ENCODE data around the gene WASHC4.

The WASHC4 gene

GRCh38 chr12:105107494-105108371 lies at the start of gene WASHC4:
WASHC4 (plus strand) TSS chr12:105107731; CDS start chr12:105107801, 70 bp downstream.
- peak; percentile 74 to 96 for DNase-seq

GRCh38 chr12:105060715-105061378 lies 46.7 kb upstream of the WASHC4 start:
- no peak for DNase-seq

DNA sequence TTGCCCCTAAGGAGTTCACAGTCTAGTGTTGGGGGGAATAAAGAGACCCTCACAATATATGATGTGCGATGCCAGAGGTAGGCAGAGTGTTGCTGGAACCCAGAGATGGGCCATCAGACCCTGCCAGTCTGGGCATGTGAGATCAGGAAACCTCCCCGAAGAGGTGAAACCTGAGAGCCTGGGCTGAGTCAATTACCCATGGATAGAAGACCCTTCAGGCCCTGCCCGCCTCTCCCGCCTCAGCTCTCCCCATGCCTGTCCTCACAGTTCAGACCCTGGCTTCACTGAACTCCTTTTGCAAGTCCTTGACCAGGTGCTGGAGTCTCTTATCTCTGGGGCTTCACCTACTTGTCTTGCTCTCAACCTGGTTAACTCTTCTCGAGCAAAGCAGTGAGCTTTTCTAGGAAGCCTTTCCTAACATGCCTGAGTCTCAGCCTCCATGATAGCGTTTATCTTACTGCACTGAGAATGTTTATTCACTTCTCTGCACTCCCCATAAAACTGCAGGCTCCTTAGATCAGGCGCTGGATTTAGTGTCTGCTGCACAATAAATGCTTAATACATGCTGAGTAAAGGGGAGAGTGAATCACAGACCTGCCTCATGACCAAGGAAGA lies 42.9 kb upstream of the WASHC4 start:
- DNase-seq: no peak

DNA sequence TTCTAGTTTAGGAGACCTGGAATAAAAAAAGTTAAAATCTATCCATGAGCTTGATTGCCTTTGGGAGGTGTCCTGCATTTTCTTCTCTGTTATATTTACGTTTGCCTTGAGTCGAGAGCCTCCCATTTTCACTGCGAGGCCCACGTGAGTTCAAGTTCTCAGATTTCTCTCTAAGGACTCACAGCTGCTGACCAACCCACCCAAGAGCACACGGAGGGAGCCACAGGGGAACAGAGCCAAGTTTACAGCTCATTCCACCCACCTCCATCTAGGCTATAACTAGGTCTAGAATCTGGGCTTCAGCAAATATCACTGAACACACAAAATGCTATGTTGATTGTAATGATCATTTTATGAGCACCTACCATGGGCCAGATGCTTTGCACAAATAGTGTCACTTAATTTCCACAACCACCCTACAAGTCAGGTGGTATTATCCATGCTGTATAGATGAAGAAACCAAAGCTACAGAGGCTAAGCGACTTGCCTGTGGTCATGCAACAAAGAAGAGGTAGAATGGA lies 40.0 kb upstream of the WASHC4 start:
- DNase-seq: no peak

DNA sequence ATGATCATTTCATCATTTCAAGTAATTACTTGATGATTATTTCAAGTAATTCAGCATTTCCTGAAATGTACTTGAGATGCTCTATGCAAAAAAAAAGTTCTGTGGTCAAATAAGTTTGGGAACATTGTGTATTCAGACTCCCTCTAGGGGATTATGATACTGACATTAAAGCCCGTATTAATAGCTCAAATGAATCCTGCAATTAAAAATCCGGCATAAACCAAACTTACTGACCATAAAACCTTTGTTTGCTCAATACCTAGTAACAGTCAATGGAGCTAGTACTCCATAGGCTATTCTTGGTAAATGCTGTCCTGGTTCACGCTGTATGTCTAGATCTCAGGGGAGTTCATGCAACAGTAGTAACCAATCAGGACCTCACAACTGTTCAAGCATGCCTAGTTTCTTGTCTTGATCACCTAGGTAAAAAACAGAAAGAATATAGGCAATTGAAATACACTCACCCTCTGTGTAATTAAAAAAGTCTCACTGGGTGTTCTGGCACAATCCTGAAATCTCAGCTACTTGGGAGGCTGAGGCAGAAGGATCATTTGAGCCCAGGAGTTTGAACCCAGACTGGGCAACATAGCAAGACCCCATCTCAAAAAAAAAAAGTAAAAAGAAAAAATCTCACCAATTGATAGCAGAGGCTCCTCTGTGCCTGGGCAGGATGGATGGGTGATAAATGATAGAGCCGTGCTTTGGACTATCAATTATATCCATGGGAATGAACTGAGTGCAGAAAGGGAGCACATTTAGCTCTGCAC lies 37.4 kb upstream of the WASHC4 start:
- DNase-seq: no peak

DNA sequence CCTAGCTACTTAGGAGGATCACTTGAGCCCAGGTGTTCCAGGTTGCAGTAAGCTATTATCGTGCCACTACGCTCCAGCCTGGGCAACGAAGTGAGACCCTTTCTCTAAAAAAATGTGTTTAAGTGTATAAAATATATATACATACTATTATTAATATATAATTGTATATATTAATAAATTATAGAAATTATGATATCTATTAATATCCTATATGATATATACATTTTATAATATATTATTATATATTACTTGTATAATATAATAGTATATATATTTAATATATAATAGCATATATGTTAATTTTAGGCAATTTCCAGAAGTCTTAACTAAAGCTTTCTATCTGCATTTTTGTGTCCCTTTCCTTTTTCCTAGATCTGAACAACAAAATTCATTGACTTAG lies 35.5 kb upstream of the WASHC4 start:
- DNase-seq: no peak

DNA sequence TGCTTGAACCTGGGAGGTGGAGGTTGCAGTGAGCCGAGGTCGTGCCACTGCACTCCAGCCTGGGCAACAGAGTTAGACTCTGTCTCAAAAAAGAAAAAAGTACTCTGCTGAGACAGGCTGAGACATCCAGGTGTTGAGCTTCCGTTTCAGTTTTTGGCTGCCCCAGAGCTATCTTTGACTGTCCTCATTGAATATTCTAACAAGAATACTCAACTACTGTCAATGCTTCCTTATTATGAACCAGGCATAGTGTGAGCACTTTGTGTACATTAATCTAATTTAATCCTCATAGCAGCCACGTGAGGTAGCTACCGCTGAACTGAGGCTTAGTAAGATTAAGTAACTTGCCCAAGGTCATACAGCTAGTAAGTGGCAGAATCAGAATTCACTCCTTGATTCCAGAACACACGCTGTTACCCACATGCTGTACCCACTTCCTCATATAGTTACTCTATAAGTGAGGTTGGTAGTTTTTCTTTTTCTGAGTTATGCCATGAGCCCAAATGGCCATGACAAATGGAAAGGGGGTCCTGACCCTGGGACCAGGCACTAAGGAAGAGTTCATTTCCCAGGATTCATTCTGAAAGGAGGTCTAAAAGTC lies 34.5 kb upstream of the WASHC4 start:
- DNase-seq: no peak

- DNase-seq: no peak
Observed at GRCh38 chr12:105076098-105076497, 31.4 kb upstream of the WASHC4 start.

DNA sequence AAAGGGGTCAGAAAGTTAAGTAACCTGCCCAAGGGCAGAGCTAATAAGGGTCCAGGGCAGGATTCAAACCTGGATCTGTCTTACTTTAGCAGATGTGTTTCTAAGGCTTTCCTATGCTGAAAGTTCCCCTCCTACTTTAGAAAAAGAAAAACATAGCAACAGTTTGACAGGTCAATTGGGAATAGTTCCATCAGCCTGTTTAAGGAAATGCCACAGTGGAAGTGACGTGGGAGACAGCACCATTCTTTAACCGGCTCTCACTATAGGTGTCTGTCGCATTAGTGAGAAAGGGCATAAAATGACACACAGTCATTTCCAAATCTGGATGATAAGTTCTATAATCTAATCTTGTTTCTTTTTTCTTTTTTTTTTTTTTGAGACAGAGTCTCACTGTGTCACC lies 30.6 kb upstream of the WASHC4 start:
- DNase-seq: no peak

GRCh38 chr12:105077435-105077834 lies 30.1 kb upstream of the WASHC4 start:
- DNase-seq: no peak

GRCh38 chr12:105078712-105079570 lies 28.6 kb upstream of the WASHC4 start:
- no peak for DNase-seq

- DNase-seq: no peak
Observed at GRCh38 chr12:105083031-105083430, 24.5 kb upstream of the WASHC4 start.

DNA sequence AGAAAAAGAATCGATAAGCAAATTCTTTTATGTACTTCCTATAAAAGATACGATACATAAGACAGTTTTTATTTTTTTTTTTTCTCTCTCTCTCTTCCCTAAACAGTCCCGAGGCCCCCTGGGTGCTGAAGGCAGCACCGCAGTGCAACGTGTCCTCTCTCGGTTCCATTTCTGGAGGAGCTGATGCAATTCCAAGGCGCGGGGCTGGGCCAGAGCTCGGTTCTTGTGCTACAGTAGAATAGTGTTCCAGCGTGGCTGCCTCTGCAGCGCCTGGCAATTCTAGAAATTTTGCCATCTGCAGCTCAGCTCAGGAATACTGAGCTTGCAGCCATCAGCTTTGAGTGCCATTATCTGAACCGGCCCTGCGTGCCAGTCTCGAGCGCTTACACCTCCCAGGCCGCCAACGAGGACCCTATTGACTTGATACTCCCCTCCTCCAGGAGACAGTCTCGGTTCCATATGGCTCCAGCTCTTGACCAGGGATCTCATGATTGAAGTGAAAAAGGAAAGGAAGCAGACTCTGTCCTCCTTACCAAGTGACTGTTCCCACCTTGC lies 23.9 kb upstream of the WASHC4 start:
- peak; percentile 19 to 50 for DNase-seq

DNA sequence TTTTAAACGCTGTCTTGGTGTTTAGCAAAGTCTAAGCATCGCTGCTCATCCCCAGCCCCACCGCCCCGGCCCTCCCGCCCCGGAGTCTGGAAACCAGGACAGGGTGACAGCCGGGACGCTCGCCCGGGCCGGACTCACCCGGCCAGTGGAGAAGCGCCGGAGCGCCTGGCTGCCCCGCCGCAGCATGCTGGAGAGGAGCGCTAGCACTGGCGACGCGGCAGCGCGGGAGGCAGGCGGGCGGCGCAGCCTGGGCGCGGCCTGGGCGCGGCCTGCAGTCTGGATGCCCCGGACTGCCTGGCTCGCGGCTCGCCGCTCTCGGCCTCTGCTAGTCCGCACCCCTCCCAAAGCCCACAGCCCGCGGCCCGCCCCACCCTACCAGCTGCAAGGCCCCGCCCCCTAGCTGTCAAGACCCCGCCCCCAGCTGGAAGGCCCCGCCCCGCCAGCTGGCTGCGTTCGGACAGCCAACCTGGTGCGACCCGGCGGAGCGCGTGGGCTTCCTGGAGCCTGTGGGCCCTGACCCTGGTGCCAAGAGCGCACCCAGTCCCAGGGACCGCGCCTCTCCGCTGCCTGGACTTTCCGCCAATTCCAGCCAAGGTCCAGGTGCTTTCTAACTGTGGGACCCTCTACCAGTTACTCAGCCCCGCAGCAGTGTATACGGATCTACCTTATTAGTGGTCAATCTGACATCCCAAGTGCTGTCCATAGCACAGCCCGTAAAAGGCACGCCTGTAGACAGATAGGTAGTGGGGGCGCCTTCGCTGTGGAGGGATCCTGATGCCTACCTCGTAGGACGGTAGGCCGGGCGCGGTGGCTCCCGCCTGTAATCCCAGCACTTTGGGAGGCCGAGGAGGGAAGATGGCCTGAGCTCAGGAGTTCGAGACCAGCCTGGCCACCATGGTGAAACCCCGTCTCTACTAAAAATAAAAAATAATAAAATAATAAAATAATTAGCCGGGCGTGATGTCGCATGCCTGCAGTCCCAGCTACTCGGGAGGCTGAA lies 23.0 kb upstream of the WASHC4 start, which contains the start of gene ALDH1L2:
TSS of gene ALDH1L2 (minus strand) at position 208 of the 1,000 bp plus-strand sequence. CDS start at position 186, 22 bp downstream.
- DNase-seq: peak in 1 of 2 experiments; percentile 84

GRCh38 chr12:105085501-105085900 lies 22.0 kb upstream of the WASHC4 start:
- DNase-seq: no peak

- DNase-seq: no peak
Observed at GRCh38 chr12:105089817-105090216, 17.7 kb upstream of the WASHC4 start.

- DNase-seq: peak in 1 of 2 experiments; percentile 30
Observed at GRCh38 chr12:105090361-105090760, 17.2 kb upstream of the WASHC4 start.

GRCh38 chr12:105091476-105092206 lies 15.9 kb upstream of the WASHC4 start:
- no peak for DNase-seq

DNA sequence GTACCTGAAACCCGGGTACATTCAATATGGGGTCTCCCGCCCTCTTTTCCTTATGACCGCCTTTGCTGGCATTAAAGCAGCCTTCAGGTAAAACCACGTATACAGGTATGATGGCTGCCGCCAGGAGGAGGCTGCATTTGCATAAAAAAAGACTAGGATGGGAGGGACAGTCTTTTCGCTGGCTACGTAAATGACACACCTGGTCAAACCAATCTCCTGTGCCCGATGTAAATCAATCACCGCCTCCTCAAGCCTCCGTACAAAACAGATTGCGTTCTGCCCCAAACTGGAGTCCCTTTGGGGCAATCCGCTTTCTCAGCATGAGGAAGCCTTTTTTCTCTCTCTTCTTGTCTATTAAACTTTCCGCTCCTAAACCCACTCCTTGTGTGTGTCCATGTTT lies 15.2 kb upstream of the WASHC4 start:
- peak; percentile 71 to 84 for DNase-seq
